Activated T-cell treated with anti-CD3 and anti-CD28 coated beads, Interleukin-2, amount 50 U/mL, for 4 hours (primary cell): ENCODE data around the gene POLR2E. TPM values are rescaled to one million over a fixed set of nuclear protein-coding genes. Genes with fewer than 3 reads are reported as not detected.

Source experiments
- ATAC-seq, 2 donors: fragments of 200-7000 bp; cut with Tn5 transposase; one replicate each; pipeline ENCODE4 v1.10.0; 2021
- DNase-seq: peaks from one replicate; pipeline ENCODE4 v3.0.0-alpha.2; 2020
- H3K27me3 Mint-ChIP-seq: one replicate; pipeline ENCODE4 v1.8.0; 2021; ENCODE audit warnings: low read depth, mixed read lengths
- H3K36me3 Mint-ChIP-seq: one replicate; pipeline ENCODE4 v1.8.0; 2022; ENCODE audit warnings: mixed read lengths; ENCODE audit not compliant: insufficient read depth
- H3K4me1 Mint-ChIP-seq: one replicate; pipeline ENCODE4 v1.8.0; 2021; ENCODE audit warnings: low read depth, mixed read lengths
- H3K4me3 Mint-ChIP-seq: one replicate; pipeline ENCODE4 v1.8.0; 2021; ENCODE audit warnings: mild to moderate bottlenecking, moderate library complexity, mixed read lengths
- H3K9me3 Mint-ChIP-seq: one replicate; pipeline ENCODE4 v1.8.0; 2021; ENCODE audit warnings: mixed read lengths
- total RNA-seq, 3 donors: library from RNA; stranded (reverse); gene quantifications; one replicate each; pipeline ENCODE4 v1.2.1, GENCODE V29; 2021

POLR2E gene
- total RNA-seq, 3 donors from 2014 or later = 303 to 380 (median 323) TPM

GRCh38 chr19:1041835-1042685, 53.1 kb downstream of the POLR2E start:
- Mint-ChIP-seq H3K4me3 (no peak overlapping the region), H3K36me3 (peaks cover 9% of the 10 kb centered on the region), H3K4me1 (peaks cover 41% of the 10 kb centered on the region), H3K9me3 (no peaks in the 10 kb centered on the region), H3K27me3 (no peaks in the 10 kb centered on the region)
- DNase-seq = no peak
- ATAC-seq = no peak

- H3K4me3 Mint-ChIP-seq = peak overlapping the region; percentile 92
- no peaks in the 10 kb centered on the region for H3K9me3 Mint-ChIP-seq
- H3K36me3 Mint-ChIP-seq = peaks cover 9% of the 10 kb centered on the region
- no peaks in the 10 kb centered on the region for H3K27me3 Mint-ChIP-seq
- ATAC-seq (no peak), DNase-seq (no peak)
- peaks cover 41% of the 10 kb centered on the region for H3K4me1 Mint-ChIP-seq
Observed at GRCh38 chr19:1041272-1041834, 53.8 kb downstream of the POLR2E start.

- Mint-ChIP-seq H3K4me1 (peaks cover 43% of the 10 kb centered on the region), H3K4me3 (peak overlapping the region; percentile 92), H3K36me3 (peaks cover 9% of the 10 kb centered on the region), H3K9me3 (no peaks in the 10 kb centered on the region), H3K27me3 (no peaks in the 10 kb centered on the region)
- ATAC-seq (peak; percentile 67 to 71), DNase-seq (peak; percentile 87)
Observed at GRCh38 chr19:1040476-1041271, 54.5 kb downstream of the POLR2E start.

GRCh38 chr19:1039646-1040475, 55.3 kb downstream of the POLR2E start, which contains the start of gene ABCA7:
TSS of gene ABCA7 (plus strand) at chr19:1040107. CDS start at chr19:1041362, 1,255 bp downstream.
- H3K4me3 Mint-ChIP-seq = peak within 1 kb of the TSS; percentile 92

GRCh38 chr19:1038978-1039645, 56.1 kb downstream of the POLR2E start:
- Mint-ChIP-seq H3K9me3 (no peaks in the 10 kb centered on the region), H3K4me1 (peaks cover 47% of the 10 kb centered on the region), H3K27me3 (no peaks in the 10 kb centered on the region), H3K36me3 (peaks cover 10% of the 10 kb centered on the region), H3K4me3 (peak overlapping the region; percentile 92)
- no peak for DNase-seq
- ATAC-seq = no peak

More at GRCh38 chr19:1039646-1040475, 55.3 kb downstream of the POLR2E start, which contains the start of gene ABCA7:
- DNase-seq = peak; percentile 100
- Mint-ChIP-seq H3K4me1 (peaks cover 47% of the 10 kb centered on the region), H3K36me3 (peaks cover 10% of the 10 kb centered on the region), H3K27me3 (no peaks in the 10 kb centered on the region), H3K9me3 (no peaks in the 10 kb centered on the region)
- peak; percentile 98 for ATAC-seq

- H3K9me3 Mint-ChIP-seq = no peaks in the 10 kb centered on the region
- ATAC-seq (no peak), DNase-seq (no peak)
- peaks cover 49% of the 10 kb centered on the region for H3K4me1 Mint-ChIP-seq
- peak overlapping the region; percentile 19 for H3K4me3 Mint-ChIP-seq
- peaks cover 12% of the 10 kb centered on the region for H3K36me3 Mint-ChIP-seq
- H3K27me3 Mint-ChIP-seq = no peaks in the 10 kb centered on the region
Observed at GRCh38 chr19:1037621-1038064, 57.5 kb downstream of the POLR2E start.

Other genes starting within 250 kb of the POLR2E start
- gene ELANE, start 243.1 kb downstream of the POLR2E start, total RNA-seq = not detected
- gene CFD, start 235.7 kb downstream of the POLR2E start, total RNA-seq = 1 to 10 TPM in 2 of 3 donors, under 1 TPM in 1; 0.49 to 1.9 (median 1.1) TPM
- gene MED16, start 202.2 kb downstream of the POLR2E start, total RNA-seq = 10 to 100 TPM; 70.4 to 73.9 (median 73.6) TPM
- gene RNU6-9, start 201.9 kb downstream of the POLR2E start, total RNA-seq = not detected
- 10 to 100 TPM; 92.3 to 97.7 (median 96.3) TPM for gene R3HDM4, start 182.2 kb downstream of the POLR2E start, total RNA-seq
- 1 to 10 TPM; 2.9 to 5.1 (median 3.3) TPM for gene KISS1R, start 178.0 kb downstream of the POLR2E start, total RNA-seq
- gene ARID3A, start 169.3 kb downstream of the POLR2E start, total RNA-seq = 10 to 100 TPM in 1 of 3 donors, 1 to 10 TPM in 2; 7.3 to 13.2 (median 10.0) TPM
- 100 to 1,000 TPM; 163 to 217 (median 199) TPM for gene WDR18, start 111.0 kb downstream of the POLR2E start, total RNA-seq
- under 1 TPM; 0.05 to 0.19 (median 0.08) TPM for gene GRIN3B, start 95.0 kb downstream of the POLR2E start, total RNA-seq
- gene TMEM259, start 74.3 kb downstream of the POLR2E start, total RNA-seq = 100 to 1,000 TPM; 197 to 210 (median 204) TPM
- gene RNU6-2, start 73.9 kb downstream of the POLR2E start, total RNA-seq = not detected
- gene CNN2, start 68.8 kb downstream of the POLR2E start, total RNA-seq = 10 to 100 TPM; 52.3 to 69.3 (median 57.8) TPM
- gene ABCA7, start 55.3 kb downstream of the POLR2E start, total RNA-seq = 1 to 10 TPM; 7.1 to 8.7 (median 8.6) TPM
- 100 to 1,000 TPM; 128 to 133 (median 133) TPM for gene ARHGAP45, start 28.2 kb downstream of the POLR2E start, total RNA-seq
- gene GPX4, start 8.6 kb upstream of the POLR2E start, total RNA-seq = 100 to 1,000 TPM; 148 to 165 (median 162) TPM
- 100 to 1,000 TPM; 134 to 140 (median 139) TPM for gene SBNO2, start 78.9 kb upstream of the POLR2E start, total RNA-seq
- gene STK11, start 110.4 kb upstream of the POLR2E start, total RNA-seq = 10 to 100 TPM; 64.4 to 72.0 (median 69.8) TPM
- 1 to 10 TPM in 2 of 3 donors, under 1 TPM in 1; 0.63 to 1.4 (median 1.1) TPM for gene CBARP, start 142.6 kb upstream of the POLR2E start, total RNA-seq
- gene ATP5F1D, start 146.4 kb upstream of the POLR2E start, total RNA-seq = 100 to 1,000 TPM; 259 to 434 (median 312) TPM
- 10 to 100 TPM; 63.2 to 70.0 (median 68.7) TPM for gene MIDN, start 153.2 kb upstream of the POLR2E start, total RNA-seq
- 100 to 1,000 TPM; 269 to 294 (median 285) TPM for gene CIRBP, start 174.0 kb upstream of the POLR2E start, total RNA-seq
- gene FAM174C, start 180.2 kb upstream of the POLR2E start, total RNA-seq = 100 to 1,000 TPM; 189 to 199 (median 194) TPM
- not detected for gene EFNA2, start 190.5 kb upstream of the POLR2E start, total RNA-seq